Lower leg skin (tissue), 4 donors: ENCODE data around the gene MRPL10. TPM values are rescaled to one million over a fixed set of nuclear protein-coding genes. Genes with fewer than 3 reads are reported as not detected.

ENCODE experiments used
- DNase-seq, 2 donors: peaks; one replicate each; pipeline ENCODE4 v3.0.0-alpha.2; 2019; ENCODE audit warnings: low spot score in 2 of 2
- H3K4me3 ChIP-seq: fragments of 200-600 bp; sonication (generic); 2 replicates; pipeline ENCODE4 v1.5.1; 2017; ENCODE audit warnings: mild to moderate bottlenecking, low read depth; ENCODE audit not compliant: poor library complexity, severe bottlenecking
- CTCF ChIP-seq, 3 donors: fragments of 450-650 bp; IDR thresholded peaks; one replicate each; pipeline ENCODE4 v1.5.1; 2016; ENCODE audit warnings: antibody characterized with exemption in 3 of 3, mild to moderate bottlenecking in 3 of 3, moderate library complexity in 2 of 3
- POLR2A ChIP-seq, 2 donors: fragments of 450-650 bp; IDR thresholded peaks; one replicate each; pipeline ENCODE4 v1.6.1; 2016 to 2017; ENCODE audit warnings: antibody characterized with exemption in 2 of 2, mild to moderate bottlenecking in 1 of 2, moderate library complexity in 1 of 2
- WGBS, 2 donors: methylation state at CpG; one replicate each; pipeline ENCODE4 v1.1.5; 2018; 5-methylcytosine and 5-hydroxymethylcytosine counted together
- intact Hi-C: fragments of 100-400 bp; cut with DNase I; formaldehyde crosslinking; loops from one replicate; pipeline ENCODE4 v1.15.0; 2023; ENCODE audit warnings: low total_unique reads
- total RNA-seq, 4 donors: library from RNA; depleted of rRNA; stranded (reverse); fragments of >200 nt; gene quantifications; one replicate each; pipeline ENCODE4 v1.1.0, GENCODE V29; 2016

Gene MRPL10
- total RNA-seq, 4 donors from 2014 or later: 25.3 to 35.4 (median 30.2) TPM

GRCh38 chr17:47877368-47878034, 46.2 kb upstream of the MRPL10 start:
- TF ChIP-seq CTCF (IDR thresholded peaks at IDR 0.05) (no peak), POLR2A (IDR thresholded peaks at IDR 0.05) (no peak)
- intact Hi-C loops: no loop called here
- no peak for DNase-seq
- H3K4me3 ChIP-seq: no peak overlapping the region
- WGBS, 2 donors: 63 to 65% methylated on average over 9 of the region's 9 CpGs

GRCh38 chr17:47875011-47875985, 44.0 kb upstream of the MRPL10 start:
- DNase-seq: no peak
- WGBS, 2 donors: 54 to 62% methylated on average over 11 of the region's 11 CpGs
- no peak overlapping the region for H3K4me3 ChIP-seq
- intact Hi-C loops: no loop called here
- TF ChIP-seq CTCF (IDR thresholded peaks at IDR 0.05) (no peak), POLR2A (IDR thresholded peaks at IDR 0.05) (no peak)

- H3K4me3 ChIP-seq: no peak overlapping the region
- intact Hi-C loops: no loop called here
- DNase-seq: no peak
- WGBS, 2 donors: 65 to 67% methylated on average over 4 of the region's 4 CpGs
- TF ChIP-seq POLR2A (IDR thresholded peaks at IDR 0.05) (no peak), CTCF (IDR thresholded peaks at IDR 0.05) (no peak)
These were observed 42.1 kb upstream of the MRPL10 start for GRCh38 chr17:47873200-47874090.

GRCh38 chr17:47872651-47873161, 41.4 kb upstream of the MRPL10 start:
- intact Hi-C loops: no loop called here
- 37 to 57% methylated on average over 2 to 9 of the region's 15 CpGs for WGBS, 2 donors
- no peak for TF ChIP-seq CTCF (IDR thresholded peaks at IDR 0.05)
- TF ChIP-seq POLR2A (IDR thresholded peaks at IDR 0.05): no peak
- no peak overlapping the region for H3K4me3 ChIP-seq
- no peak for DNase-seq

- no peak for DNase-seq
- intact Hi-C loops: no loop called here
- WGBS, 2 donors: 15 to 20% methylated on average over 28 to 29 of the region's 29 CpGs
- H3K4me3 ChIP-seq: no peak overlapping the region
- TF ChIP-seq POLR2A (IDR thresholded peaks at IDR 0.05) (no peak), CTCF (IDR thresholded peaks at IDR 0.05) (no peak)
These were observed 40.8 kb upstream of the MRPL10 start for GRCh38 chr17:47872019-47872650.
